ENCODE data around the gene MAN1A1. TPM values are rescaled to one million over a fixed set of nuclear protein-coding genes. Genes with fewer than 3 reads are reported as not detected.

Gene MAN1A1
- total and polyA plus RNA-seq, 2 of the 8 experiments (the other 6 are each of a cell fraction or from before 2014, with no cell fraction given): 1.8 to 5.4 TPM

- TF ChIP-seq KDM5A (IDR thresholded peaks at IDR 0.05; ENCODE audit: low read length) (no peak), TCF12 (IDR thresholded peaks at IDR 0.05; ENCODE audit: low read depth, low read length) (no peak), ASH2L (IDR thresholded peaks at IDR 0.05; ENCODE audit: low read length) (no peak)
Measured at GRCh38 chr6:119152187-119152586, 197.4 kb downstream of the MAN1A1 start (continued).
